Mucosa of rectum (tissue), 2 donors: Measurements from ENCODE around the gene KLF13.
"Not testable (repeated sequence)": the region's sequence is repeated elsewhere in the genome, so short reads cannot be mapped to it uniquely, and the experiment has no call there.

ENCODE experiments used
- H3K27ac ChIP-seq, 2 donors: one replicate each; pipeline ENCODE4 v1.7.0; 2013; ENCODE audit warnings: inconsistent platforms in 2 of 2, low read depth in 2 of 2, low read length in 2 of 2
- H3K27me3 ChIP-seq, 2 donors: one replicate each; pipeline ENCODE4 v1.7.0; 2013; ENCODE audit warnings: low read length in 2 of 2; ENCODE audit not compliant: control insufficient read depth in 2 of 2, insufficient read depth in 2 of 2
- H3K36me3 ChIP-seq, 2 donors: one replicate each; pipeline ENCODE4 v1.7.0; 2013; ENCODE audit warnings: low read length in 2 of 2; ENCODE audit not compliant: control insufficient read depth in 2 of 2, insufficient read depth in 2 of 2
- H3K4me1 ChIP-seq, 2 donors: one replicate each; pipeline ENCODE4 v1.7.0; 2013; ENCODE audit warnings: low read length in 2 of 2, mild to moderate bottlenecking in 1 of 2; ENCODE audit not compliant: control insufficient read depth in 2 of 2, insufficient read depth in 2 of 2
- H3K4me3 ChIP-seq, 2 donors: one replicate each; pipeline ENCODE4 v1.7.0; 2013; ENCODE audit warnings: low read length in 2 of 2
- H3K9ac ChIP-seq, 2 donors: one replicate each; pipeline ENCODE4 v1.7.0; 2013; ENCODE audit warnings: low read length in 2 of 2, low read depth in 1 of 2, mild to moderate bottlenecking in 1 of 2
- H3K9me3 ChIP-seq, 2 donors: one replicate each; pipeline ENCODE4 v1.7.0; 2013; ENCODE audit warnings: low read length in 2 of 2; ENCODE audit not compliant: control insufficient read depth in 2 of 2
- donor health status: healthy.
- donor health status: Normal muscosa, but diverticular disease.

KLF13 gene

GRCh38 chr15:31353931-31354330 lies 27.3 kb downstream of the KLF13 start:
- peaks cover 16% of the 10 kb centered on the region in 2 donors for H3K36me3 ChIP-seq
- H3K27me3 ChIP-seq, result no peaks in the 10 kb centered on the region
- H3K9ac ChIP-seq, result peak overlapping the region; percentile 73 to 75
- H3K27ac ChIP-seq, result peak overlapping the region; percentile 90 to 93
- H3K4me3 ChIP-seq, result peak overlapping the region; percentile 39 to 55
- peaks cover 65 to 69% of the 10 kb centered on the region in 2 donors for H3K4me1 ChIP-seq
- no peaks in the 10 kb centered on the region for H3K9me3 ChIP-seq

GRCh38 chr15:31356097-31356496 lies 29.5 kb downstream of the KLF13 start:
- H3K36me3 ChIP-seq, result peaks cover 12% of the 10 kb centered on the region in 2 donors
- H3K4me3 ChIP-seq, H3K9me3 ChIP-seq, H3K9ac ChIP-seq, H3K27me3 ChIP-seq, H3K27ac ChIP-seq: not testable (repeated sequence)
- peaks cover 74 to 78% of the 10 kb centered on the region in 2 donors for H3K4me1 ChIP-seq

- Histone ChIP-seq H3K4me1 (peaks cover 76 to 81% of the 10 kb centered on the region in 2 donors), H3K9ac (peak overlapping the region in 1 of 2 donors; percentile 47), H3K9me3 (no peaks in the 10 kb centered on the region), H3K27ac (peak overlapping the region; percentile 39 to 62), H3K36me3 (peaks cover 12% of the 10 kb centered on the region in 2 donors), H3K4me3 (peak overlapping the region in 1 of 2 donors; percentile 2), H3K27me3 (no peaks in the 10 kb centered on the region)
These were observed 30.5 kb downstream of the KLF13 start for GRCh38 chr15:31357148-31357547.

- Histone ChIP-seq H3K4me3 (no peak overlapping the region), H3K27me3 (no peaks in the 10 kb centered on the region), H3K36me3 (peaks cover 12% of the 10 kb centered on the region in 2 donors), H3K9ac (peak overlapping the region in 1 of 2 donors; percentile 26), H3K27ac (peak overlapping the region; percentile 4 to 97), H3K4me1 (peaks cover 70 to 80% of the 10 kb centered on the region in 2 donors), H3K9me3 (no peaks in the 10 kb centered on the region)
These were observed 31.5 kb downstream of the KLF13 start for GRCh38 chr15:31358163-31358562.

- H3K27ac ChIP-seq, result peak overlapping the region; percentile 95 to 97
- H3K4me1 ChIP-seq, result peaks cover 65 to 78% of the 10 kb centered on the region in 2 donors
- H3K36me3 ChIP-seq, result peaks cover 12% of the 10 kb centered on the region in 2 donors
- H3K27me3 ChIP-seq, result no peaks in the 10 kb centered on the region
- peak overlapping the region; percentile 16 to 32 for H3K4me3 ChIP-seq
- H3K9ac ChIP-seq, result peak overlapping the region; percentile 42 to 80
- H3K9me3 ChIP-seq, result no peaks in the 10 kb centered on the region
These were observed 32.5 kb downstream of the KLF13 start for GRCh38 chr15:31358957-31359701.

GRCh38 chr15:31359702-31360111 lies 33.1 kb downstream of the KLF13 start:
- H3K4me1 ChIP-seq, result peaks cover 70 to 79% of the 10 kb centered on the region in 2 donors
- H3K27ac ChIP-seq, result peak overlapping the region; percentile 95 to 97
- peak overlapping the region; percentile 16 to 32 for H3K4me3 ChIP-seq
- H3K9ac ChIP-seq, result peak overlapping the region; percentile 56 to 80
- H3K27me3 ChIP-seq, result no peaks in the 10 kb centered on the region
- H3K36me3 ChIP-seq, result peaks cover 12% of the 10 kb centered on the region in 2 donors
- H3K9me3 ChIP-seq, result no peaks in the 10 kb centered on the region

GRCh38 chr15:31360158-31360561 lies 33.5 kb downstream of the KLF13 start:
- H3K9ac ChIP-seq, result peak overlapping the region; percentile 56 to 80
- no peaks in the 10 kb centered on the region for H3K9me3 ChIP-seq
- H3K4me1 ChIP-seq, result peaks cover 70 to 79% of the 10 kb centered on the region in 2 donors
- no peaks in the 10 kb centered on the region for H3K27me3 ChIP-seq
- peak overlapping the region; percentile 95 to 97 for H3K27ac ChIP-seq
- H3K36me3 ChIP-seq, result peaks cover 8 to 9% of the 10 kb centered on the region in 2 donors
- peak overlapping the region in 1 of 2 donors; percentile 32 for H3K4me3 ChIP-seq

- peak overlapping the region; percentile 20 to 27 for H3K4me3 ChIP-seq
- H3K27ac ChIP-seq, result peak overlapping the region; percentile 95 to 97
- peak overlapping the region; percentile 80 to 81 for H3K9ac ChIP-seq
- no peaks in the 10 kb centered on the region for H3K27me3 ChIP-seq
- peaks cover 4 to 6% of the 10 kb centered on the region in 2 donors for H3K36me3 ChIP-seq
- H3K4me1 ChIP-seq, result peaks cover 73 to 87% of the 10 kb centered on the region in 2 donors
- H3K9me3 ChIP-seq, result no peaks in the 10 kb centered on the region
These were observed 34.5 kb downstream of the KLF13 start for GRCh38 chr15:31360843-31361763.

GRCh38 chr15:31361764-31362515 lies 35.3 kb downstream of the KLF13 start:
- Histone ChIP-seq H3K27ac (peak overlapping the region; percentile 95 to 97), H3K9ac (peak overlapping the region; percentile 80 to 81), H3K4me1 (peaks cover 81 to 92% of the 10 kb centered on the region in 2 donors), H3K4me3 (peak overlapping the region in 1 of 2 donors; percentile 6), H3K9me3 (no peaks in the 10 kb centered on the region), H3K27me3 (no peaks in the 10 kb centered on the region), H3K36me3 (peaks cover 4 to 6% of the 10 kb centered on the region in 2 donors)
